NCI-H2107 treated with DMSO at 0.1 percent for 48 hours (cell line): ENCODE data around the gene SKI.

Experiments
- DNase-seq: peaks from one replicate; lab custom pipeline; 2025; ENCODE audit not compliant: unreplicated experiment; lab: John Stamatoyannopoulos, UW

SKI gene

GRCh38 chr1:2335721-2336455 is 107.8 kb downstream of the SKI start:
- no peak for DNase-seq

DNA sequence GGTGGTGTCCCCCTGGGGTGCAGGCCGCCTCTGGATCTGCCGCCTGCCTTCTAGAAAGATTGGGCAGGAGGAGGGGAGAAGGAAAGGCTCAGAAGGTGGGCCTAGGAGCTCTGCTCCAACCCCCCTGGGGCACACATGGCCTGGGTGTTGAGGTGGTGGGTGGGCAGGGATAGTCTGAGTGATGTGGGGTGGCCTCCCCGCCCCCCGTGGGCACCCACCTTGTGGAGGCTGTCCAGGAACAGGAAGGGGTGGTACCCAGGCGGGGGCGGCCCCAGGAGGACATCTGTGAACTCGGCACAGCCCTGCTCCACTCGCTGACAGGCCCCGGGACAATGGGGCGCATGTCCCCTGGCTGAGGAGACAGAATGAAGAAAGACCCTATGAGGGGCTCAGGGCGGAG is 108.4 kb downstream of the SKI start:
- no peak for DNase-seq

DNA sequence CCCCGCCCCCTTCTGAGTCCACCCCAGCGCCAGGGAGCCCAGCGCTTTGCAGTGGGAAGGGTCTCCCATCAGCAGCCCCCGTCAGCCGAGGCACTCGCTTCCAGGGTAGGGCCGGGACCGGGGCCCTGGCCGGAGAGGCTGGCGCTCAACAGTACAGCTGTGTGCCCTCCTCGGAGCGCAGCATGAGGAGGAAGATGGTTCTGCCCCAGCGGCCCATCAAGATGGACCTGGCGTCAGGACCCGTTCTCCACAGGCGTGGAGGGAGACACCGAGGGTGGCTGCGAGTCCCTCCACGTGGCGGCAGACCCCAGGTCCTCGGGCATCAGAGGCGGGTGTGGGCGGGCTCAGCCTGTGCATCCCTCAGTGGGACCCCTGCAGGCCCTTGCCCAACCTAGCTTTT is 109.0 kb downstream of the SKI start:
- DNase-seq: no peak

- DNase-seq: no peak
Observed at GRCh38 chr1:2337501-2337900, 109.4 kb downstream of the SKI start.

GRCh38 chr1:2339206-2340085 is 111.3 kb downstream of the SKI start:
- DNase-seq: no peak

- no peak for DNase-seq
Observed at GRCh38 chr1:2340086-2340917, 112.2 kb downstream of the SKI start.

GRCh38 chr1:2340918-2341254 is 112.8 kb downstream of the SKI start:
- no peak for DNase-seq

GRCh38 chr1:2341706-2342383 is 113.7 kb downstream of the SKI start:
- DNase-seq: no peak

DNA sequence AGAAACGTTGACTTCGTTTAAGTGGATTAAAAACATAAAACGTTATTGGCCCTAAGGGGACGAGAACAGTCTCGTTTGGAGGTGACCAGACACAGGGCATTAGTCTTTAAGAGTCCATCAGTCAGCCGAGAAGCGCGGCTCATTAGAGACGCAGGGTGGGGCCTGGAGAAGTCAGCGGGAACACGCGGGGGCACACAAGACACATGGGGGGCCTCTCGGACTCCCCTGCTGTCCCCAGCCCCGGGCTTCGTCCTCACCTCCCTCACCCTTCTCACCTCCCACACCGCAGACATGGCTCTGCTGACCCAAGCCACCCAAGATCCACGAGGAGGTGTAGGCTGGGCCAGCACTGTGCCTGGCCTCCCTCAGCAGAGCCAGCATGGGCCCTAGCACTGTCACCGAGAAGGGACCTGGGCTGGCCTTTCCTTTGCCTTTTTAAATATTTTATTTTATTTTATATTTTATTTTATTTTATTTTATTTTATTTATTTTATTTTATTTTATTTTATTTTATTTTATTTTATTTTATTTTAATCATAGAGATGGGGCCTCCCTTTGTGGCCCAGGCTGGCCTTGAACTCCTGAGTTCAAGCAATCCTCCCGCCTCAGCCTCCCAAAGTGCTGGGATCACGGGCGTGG is 114.4 kb downstream of the SKI start:
- no peak for DNase-seq

GRCh38 chr1:2343023-2343935 is 115.2 kb downstream of the SKI start:
- DNase-seq: no peak

GRCh38 chr1:2344121-2344681 is 116.1 kb downstream of the SKI start:
- no peak for DNase-seq

GRCh38 chr1:2344744-2345296 is 116.7 kb downstream of the SKI start:
- DNase-seq: no peak

- DNase-seq: no peak
Observed at GRCh38 chr1:2345297-2346075, 117.4 kb downstream of the SKI start.

DNA sequence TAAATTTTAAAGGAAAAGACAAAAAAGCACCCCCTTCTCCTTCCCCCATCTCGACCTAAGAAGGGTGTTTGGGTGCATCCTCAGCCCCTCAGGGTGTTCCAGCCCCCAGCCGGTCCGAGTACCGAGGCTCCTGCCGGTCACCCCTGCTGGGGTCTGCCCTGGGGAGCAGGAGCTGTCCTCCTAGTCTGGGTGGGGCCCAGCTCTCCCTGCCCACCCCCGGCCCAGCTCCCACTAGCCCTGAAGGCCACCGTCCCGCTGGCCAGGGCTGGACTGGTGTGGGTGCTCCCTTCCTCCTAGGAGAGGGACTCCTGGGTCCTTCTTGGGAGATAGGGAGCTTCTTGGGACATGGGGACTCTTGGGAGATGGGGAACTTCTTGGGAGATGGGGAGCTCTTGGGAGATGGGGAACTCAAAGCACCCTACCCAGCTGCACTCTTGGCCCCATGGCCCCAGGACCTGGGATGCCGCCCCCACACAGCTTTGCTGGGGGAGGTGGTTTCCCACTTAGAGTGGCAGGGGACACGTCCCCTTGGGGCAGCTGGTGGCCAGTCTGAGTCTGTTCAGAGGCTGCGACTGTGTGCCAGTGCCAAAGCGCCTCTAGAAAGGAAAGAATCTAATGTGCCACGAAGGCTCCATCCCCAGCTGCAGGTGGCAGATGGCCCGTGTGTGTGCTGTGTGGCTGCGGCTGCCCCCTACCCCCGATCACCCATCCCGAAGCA is 118.7 kb downstream of the SKI start:
- no peak for DNase-seq

DNA sequence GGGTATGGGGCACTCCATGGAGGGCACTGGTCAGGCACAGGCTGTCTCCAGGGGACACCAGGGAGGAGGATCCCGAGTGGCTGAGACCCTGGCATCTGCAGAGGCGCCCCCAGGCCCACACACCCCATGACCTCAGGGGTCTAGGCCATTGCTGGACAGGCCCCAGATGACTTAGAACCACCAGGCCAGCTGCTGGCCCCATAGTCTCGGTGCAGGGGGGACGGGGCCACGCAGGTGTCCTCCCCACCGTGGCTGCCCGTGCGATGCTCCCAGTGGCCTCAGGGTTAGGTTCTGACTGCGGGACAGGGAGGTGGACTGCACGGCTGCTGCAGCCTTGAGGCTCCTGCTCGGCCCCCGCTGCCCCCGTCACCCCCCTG is 119.3 kb downstream of the SKI start:
- no peak for DNase-seq

- no peak for DNase-seq
Observed at GRCh38 chr1:2347896-2348295, 119.8 kb downstream of the SKI start.
